H9 (cell line): ENCODE data around the gene DTNB. TPM values are rescaled to one million over a fixed set of nuclear protein-coding genes. Genes with fewer than 3 reads are reported as not detected.

ENCODE experiments used
- DNase-seq: peaks from one replicate; pipeline ENCODE4 v3.0.0-alpha.2; 2017
- H2AFZ ChIP-seq: one replicate; pipeline ENCODE4 v1.6.1; 2013; ENCODE audit warnings: mild to moderate bottlenecking, low read length, control low read depth, moderate library complexity
- H2AK5ac ChIP-seq: 2 replicates; pipeline ENCODE4 v1.6.1; 2013; ENCODE audit warnings: low read length, control low read depth, mixed read lengths; ENCODE audit not compliant: insufficient read length
- H2BK120ac ChIP-seq: one replicate; pipeline ENCODE4 v1.6.1; 2013; ENCODE audit warnings: low read depth, mild to moderate bottlenecking, low read length, control low read depth, inconsistent platforms; ENCODE audit not compliant: poor library complexity, severe bottlenecking
- H2BK12ac ChIP-seq: 2 replicates; pipeline ENCODE4 v1.6.1; 2013; ENCODE audit warnings: low read length, control low read depth, mixed read lengths, low read depth; ENCODE audit not compliant: insufficient read length
- H2BK15ac ChIP-seq: 2 replicates; pipeline ENCODE4 v1.6.1; 2013; ENCODE audit warnings: low read depth, low read length, control low read depth
- H2BK20ac ChIP-seq: one replicate; pipeline ENCODE4 v1.6.1; 2013; ENCODE audit warnings: low read depth, mild to moderate bottlenecking, low read length, control low read depth, inconsistent platforms; ENCODE audit not compliant: poor library complexity, severe bottlenecking
- H2BK5ac ChIP-seq: 2 replicates; pipeline ENCODE4 v1.6.1; 2013; ENCODE audit warnings: low read length, control low read depth, mixed read lengths; ENCODE audit not compliant: insufficient read length
- H3K14ac ChIP-seq: 2 replicates; pipeline ENCODE4 v1.6.1; 2013; ENCODE audit warnings: low read length, control low read depth; ENCODE audit not compliant: insufficient read depth
- H3K18ac ChIP-seq: 2 replicates; pipeline ENCODE4 v1.6.1; 2013; ENCODE audit warnings: low read depth, mild to moderate bottlenecking, mixed read lengths, low read length, control low read depth; ENCODE audit not compliant: insufficient read length
- H3K23ac ChIP-seq: 2 replicates; pipeline ENCODE4 v1.6.1; 2013; ENCODE audit warnings: low read length, control low read depth, mixed read lengths, low read depth; ENCODE audit not compliant: insufficient read length
- H3K23me2 ChIP-seq: 2 replicates; pipeline ENCODE4 v1.6.1; 2013; ENCODE audit warnings: low read depth, mild to moderate bottlenecking, mixed read lengths, low read length, control low read depth; ENCODE audit not compliant: insufficient read length, poor library complexity, severe bottlenecking
- H3K27ac ChIP-seq: 2 replicates; pipeline ENCODE4 v1.5.1; 2013; ENCODE audit warnings: low read length, control low read depth, mixed read lengths, low read depth; ENCODE audit not compliant: insufficient read length
- H3K27me3 ChIP-seq: 2 replicates; pipeline ENCODE4 v1.6.1; 2013; ENCODE audit warnings: low read length, control low read depth, inconsistent platforms; ENCODE audit not compliant: insufficient read depth
- H3K4ac ChIP-seq: 2 replicates; pipeline ENCODE4 v1.6.1; 2013; ENCODE audit warnings: low read depth, mild to moderate bottlenecking, control low read depth, inconsistent platforms, low read length, moderate library complexity
- H3K4me1 ChIP-seq: 2 replicates; pipeline ENCODE4 v1.6.1; 2013; ENCODE audit warnings: low read length, control low read depth, inconsistent platforms; ENCODE audit not compliant: insufficient read depth
- H3K4me2 ChIP-seq: 2 replicates; pipeline ENCODE4 v1.6.1; 2013; ENCODE audit warnings: low read length, control low read depth, mixed read lengths; ENCODE audit not compliant: insufficient read length, insufficient read depth
- H3K56ac ChIP-seq: 2 replicates; pipeline ENCODE4 v1.6.1; 2013; ENCODE audit warnings: low read depth, mild to moderate bottlenecking, mixed read lengths, low read length, control low read depth; ENCODE audit not compliant: insufficient read length
- H3K79me1 ChIP-seq: 2 replicates; pipeline ENCODE4 v1.6.1; 2013; ENCODE audit warnings: low read depth, mild to moderate bottlenecking, moderate library complexity, low read length, control low read depth, inconsistent platforms; ENCODE audit not compliant: insufficient read depth, poor library complexity, severe bottlenecking
- H3K79me2 ChIP-seq: 2 replicates; pipeline ENCODE4 v1.6.1; 2013; ENCODE audit warnings: low read length, control low read depth, inconsistent platforms; ENCODE audit not compliant: insufficient read depth
- H3K9ac ChIP-seq: 2 replicates; pipeline ENCODE4 v1.6.1; 2013; ENCODE audit warnings: low read length, control low read depth, mixed read lengths; ENCODE audit not compliant: insufficient read length; ENCODE audit errors: extremely low read depth
- H3K9me3 ChIP-seq: one replicate; pipeline ENCODE4 v1.6.1; 2013; ENCODE audit warnings: low read depth, low read length, inconsistent platforms; ENCODE audit not compliant: control insufficient read depth
- H3T11ph ChIP-seq: one replicate; pipeline ENCODE4 v1.6.1; 2013; ENCODE audit warnings: mild to moderate bottlenecking, low read length, control low read depth, inconsistent platforms
- H4K20me1 ChIP-seq: one replicate; pipeline ENCODE4 v1.6.1; 2013; ENCODE audit not compliant: control insufficient read depth, insufficient read length, insufficient read depth
- H4K5ac ChIP-seq: 2 replicates; pipeline ENCODE4 v1.6.1; 2013; ENCODE audit warnings: low read depth, mild to moderate bottlenecking, mixed read lengths, low read length, control low read depth; ENCODE audit not compliant: insufficient read length
- H4K8ac ChIP-seq: replicated peaks from 2 replicates; pipeline ENCODE4 v1.6.1; 2013; ENCODE audit warnings: low read length, control low read depth, mixed read lengths, low read depth; ENCODE audit not compliant: insufficient read length
- H4K91ac ChIP-seq: 2 replicates; pipeline ENCODE4 v1.6.1; 2013; ENCODE audit warnings: low read depth, mild to moderate bottlenecking, moderate library complexity, mixed read lengths, low read length, control low read depth; ENCODE audit not compliant: insufficient read length
- H3K27ac Mint-ChIP-seq, 3 experiments: 2 replicates in 2 of 3; 3 replicates in 1 of 3; pipeline ENCODE4 v1.8.0; 2020 to 2021; ENCODE audit warnings: mixed read lengths in 3 of 3, mild to moderate bottlenecking in 1 of 3, moderate library complexity in 1 of 3
- H3K27me3 Mint-ChIP-seq: 2 replicates; pipeline ENCODE4 v1.8.0; 2021; ENCODE audit warnings: low read depth, mild to moderate bottlenecking, moderate library complexity, mixed read lengths
- H3K36me3 Mint-ChIP-seq, 3 experiments: 2 replicates in 2 of 3; 3 replicates in 1 of 3; pipeline ENCODE4 v1.8.0; 2020 to 2021; ENCODE audit warnings: low read depth in 3 of 3, mixed read lengths in 3 of 3; ENCODE audit not compliant: insufficient read depth in 1 of 3
- H3K4me1 Mint-ChIP-seq, 2 experiments: 2 replicates each; pipeline ENCODE4 v1.8.0; 2020; ENCODE audit warnings: mixed read lengths in 2 of 2
- H3K4me3 Mint-ChIP-seq, 2 experiments: 2 replicates in 1 of 2; 3 replicates in 1 of 2; pipeline ENCODE4 v1.8.0; 2020 to 2021; ENCODE audit warnings: mild to moderate bottlenecking in 2 of 2, mixed read lengths in 2 of 2, moderate library complexity in 1 of 2
- H3K9me3 Mint-ChIP-seq, 2 experiments: 2 replicates in 1 of 2; 3 replicates in 1 of 2; pipeline ENCODE4 v1.8.0; 2020; ENCODE audit warnings: mild to moderate bottlenecking in 2 of 2, mixed read lengths in 2 of 2, moderate library complexity in 1 of 2
- CTCF ChIP-seq: fragments of 200-600 bp; sonication (generic); conservative IDR thresholded peaks from 3 replicates; pipeline ENCODE4 v1.8.0; 2021; ENCODE audit warnings: antibody characterized with exemption, mild to moderate bottlenecking
- WGBS: extraction: QIAGEN DNeasy Blood & Tissue Kit; methylation state at CpG from one replicate; pipeline ENCODE4 v1.1.7; 2013; ENCODE audit warnings: missing lambda C conversion rate, low lambda C conversion rate, mixed read lengths; ENCODE audit not compliant: insufficient read length; ENCODE audit errors: extremely low coverage; 5-methylcytosine and 5-hydroxymethylcytosine counted together
- total RNA-seq: library from RNA; stranded (reverse); gene quantifications from 2 replicates; pipeline ENCODE4 v1.2.1, GENCODE V29; 2021

Gene DTNB
- total RNA-seq, 1 experiment from 2014 or later: 26.7 TPM

GRCh38 chr2:25340181-25340921, 333.0 kb downstream of the DTNB start:
- no peak overlapping the region for H3K27ac ChIP-seq
- no peak overlapping the region for H4K91ac ChIP-seq
- H2BK12ac ChIP-seq: no peak overlapping the region
- H3K9me3 Mint-ChIP-seq: no peaks in the 10 kb centered on the region
- H3K27me3 Mint-ChIP-seq: peaks cover 26% of the 10 kb centered on the region
- no peak overlapping the region for H3K56ac ChIP-seq
- H3K4me1 Mint-ChIP-seq: peaks cover 36 to 46% of the 10 kb centered on the region in 2 experiments
- WGBS: no CpG with 5 or more reads among the region's 73 CpGs
- H2BK20ac ChIP-seq: no peak overlapping the region
- no peaks in the 10 kb centered on the region for H3K79me2 ChIP-seq
- peaks cover 9% of the 10 kb centered on the region; the same call in 1 of the 2 replicates for H3K4me1 ChIP-seq
- H3K79me1 ChIP-seq: no peaks in the 10 kb centered on the region
- H2AK5ac ChIP-seq: no peak overlapping the region
- no peak overlapping the region for H3K9ac ChIP-seq
- H3K36me3 Mint-ChIP-seq: no peaks in the 10 kb centered on the region; a peak in 1 of 7 replicates
- H3K23me2 ChIP-seq: peaks cover 6% of the 10 kb centered on the region
- no peak overlapping the region for H4K8ac ChIP-seq
- peak overlapping the region; percentile 46 for H3K4me2 ChIP-seq
- no peak overlapping the region for H3K27ac Mint-ChIP-seq
- no peak overlapping the region for H2AFZ ChIP-seq
- H3K27me3 ChIP-seq: no peaks in the 10 kb centered on the region; the same call in 1 of the 2 replicates
- no peak for TF ChIP-seq CTCF
- no peaks in the 10 kb centered on the region for H4K20me1 ChIP-seq
- H3K23ac ChIP-seq: no peak overlapping the region
- no peak overlapping the region for H4K5ac ChIP-seq
- no peak overlapping the region for H3T11ph ChIP-seq
- DNase-seq: no peak
- H3K14ac ChIP-seq: no peak overlapping the region
- no peak overlapping the region for H3K4ac ChIP-seq
- H2BK5ac ChIP-seq: no peak overlapping the region
- H3K9me3 ChIP-seq: no peaks in the 10 kb centered on the region
- no peak overlapping the region for H2BK120ac ChIP-seq
- no peak overlapping the region for H3K18ac ChIP-seq
- no peak overlapping the region for H2BK15ac ChIP-seq
- peak overlapping the region; percentile 63 to 71 for H3K4me3 Mint-ChIP-seq
